ENCODE results near the gene NSUN4. TPM values are rescaled to one million over a fixed set of nuclear protein-coding genes. Genes with fewer than 3 reads are reported as not detected.

Gene NSUN4
- total RNA-seq, 1 donor from 2014 or later = 39.6 TPM

DNA sequence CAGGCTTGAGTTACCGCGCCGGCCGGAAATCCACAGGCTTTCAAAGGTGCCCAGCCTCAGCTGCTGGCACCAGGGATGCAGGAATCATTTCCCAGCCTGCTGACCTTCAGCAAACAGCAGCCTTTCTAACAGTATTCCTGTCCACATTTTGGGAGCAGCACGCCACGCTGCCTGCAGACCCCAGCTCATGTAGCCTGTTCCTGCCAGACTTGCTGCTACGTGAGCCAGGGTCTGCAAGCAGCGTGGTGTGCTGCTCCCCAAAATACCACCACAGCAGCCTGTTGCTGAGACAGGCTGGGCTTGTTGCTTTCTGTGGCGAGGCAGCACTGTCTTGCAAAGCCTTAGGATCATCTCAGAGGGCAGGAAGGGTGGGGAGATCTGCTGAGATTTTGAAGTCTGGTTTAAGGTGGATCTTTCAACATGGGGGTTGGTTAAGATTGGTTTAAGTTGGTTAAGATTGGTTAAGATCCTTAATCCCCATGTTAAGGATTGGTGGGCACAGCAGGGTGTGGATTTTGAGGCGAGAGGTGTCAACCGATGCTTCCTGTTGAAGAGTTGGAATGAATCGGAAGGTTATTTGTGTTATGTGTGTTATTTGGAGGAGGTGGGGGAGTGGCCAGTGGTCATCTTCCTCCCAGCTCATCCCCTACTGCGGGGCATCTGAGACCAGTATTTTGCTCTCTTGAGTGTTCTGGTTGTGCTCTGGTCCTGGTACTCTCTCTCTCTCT, 66.4 kb downstream of the NSUN4 start:
- H3K27me3 Mint-ChIP-seq (ENCODE audit: insufficient read depth) = no peaks in the 10 kb centered on the region

GRCh38 chr1:46407636-46408035, 67.0 kb downstream of the NSUN4 start:
- no peaks in the 10 kb centered on the region for H3K27me3 Mint-ChIP-seq (ENCODE audit: insufficient read depth)
- DNase-seq (ENCODE audit: low spot score) = no peak
- H3K36me3 Mint-ChIP-seq (ENCODE audit: low read depth) = no peaks in the 10 kb centered on the region
- H3K4me1 Mint-ChIP-seq (ENCODE audit: low read depth) = no peaks in the 10 kb centered on the region
- no peak overlapping the region for H3K4me3 Mint-ChIP-seq
- intact Hi-C loops (cut with micrococcal nuclease) = loop anchor here (5.0 kb wide), 1 partner anchor 35 kb away; no protein-coding TSS in a partner anchor
- no peak overlapping the region for H3K27ac Mint-ChIP-seq
- no peaks in the 10 kb centered on the region for H3K9me3 Mint-ChIP-seq

More for the DNA sequence above, 66.4 kb downstream of the NSUN4 start:
- Mint-ChIP-seq H3K4me3 (no peak overlapping the region), H3K36me3 (ENCODE audit: low read depth) (no peaks in the 10 kb centered on the region), H3K27ac (no peak overlapping the region), H3K4me1 (ENCODE audit: low read depth) (no peaks in the 10 kb centered on the region), H3K9me3 (no peaks in the 10 kb centered on the region)
- no peak for DNase-seq (ENCODE audit: low spot score)
- intact Hi-C loops (cut with micrococcal nuclease) = loop anchor here (1.0 to 5.0 kb wide), 2 partner anchors 35 to 121 kb away; no protein-coding TSS in a partner anchor

- Mint-ChIP-seq H3K36me3 (ENCODE audit: low read depth) (no peaks in the 10 kb centered on the region), H3K4me3 (no peak overlapping the region), H3K9me3 (no peaks in the 10 kb centered on the region), H3K27ac (no peak overlapping the region), H3K4me1 (ENCODE audit: low read depth) (no peaks in the 10 kb centered on the region), H3K27me3 (ENCODE audit: insufficient read depth) (no peaks in the 10 kb centered on the region)
- no peak for DNase-seq (ENCODE audit: low spot score)
- intact Hi-C loops (cut with micrococcal nuclease) = loop anchor here (5.0 kb wide), 1 partner anchor 34 kb away; no protein-coding TSS in a partner anchor
These were observed 67.9 kb downstream of the NSUN4 start for GRCh38 chr1:46408356-46409062.

- Mint-ChIP-seq H3K27ac (no peak overlapping the region), H3K4me1 (ENCODE audit: low read depth) (no peaks in the 10 kb centered on the region), H3K27me3 (ENCODE audit: insufficient read depth) (no peaks in the 10 kb centered on the region), H3K36me3 (ENCODE audit: low read depth) (no peaks in the 10 kb centered on the region), H3K9me3 (no peaks in the 10 kb centered on the region), H3K4me3 (no peak overlapping the region)
- DNase-seq (ENCODE audit: low spot score) = no peak
- intact Hi-C loops (cut with micrococcal nuclease) = loop anchor here (5.0 kb wide), 1 partner anchor 33 kb away; no protein-coding TSS in a partner anchor
These were observed 68.4 kb downstream of the NSUN4 start for GRCh38 chr1:46409063-46409372.

- intact Hi-C loops (cut with micrococcal nuclease) = no loop called here
- no peak overlapping the region for H3K27ac Mint-ChIP-seq
- no peaks in the 10 kb centered on the region for H3K9me3 Mint-ChIP-seq
- H3K4me1 Mint-ChIP-seq (ENCODE audit: low read depth) = no peaks in the 10 kb centered on the region
- DNase-seq (ENCODE audit: low spot score) = no peak
- H3K27me3 Mint-ChIP-seq (ENCODE audit: insufficient read depth) = peaks cover 3% of the 10 kb centered on the region
- H3K36me3 Mint-ChIP-seq (ENCODE audit: low read depth) = no peaks in the 10 kb centered on the region
- no peak overlapping the region for H3K4me3 Mint-ChIP-seq
These were observed 69.8 kb downstream of the NSUN4 start for GRCh38 chr1:46410156-46411009.

GRCh38 chr1:46411010-46411405, 70.4 kb downstream of the NSUN4 start:
- intact Hi-C loops (cut with micrococcal nuclease) = no loop called here
- Mint-ChIP-seq H3K27me3 (ENCODE audit: insufficient read depth) (peaks cover 3% of the 10 kb centered on the region), H3K9me3 (no peaks in the 10 kb centered on the region), H3K27ac (no peak overlapping the region), H3K4me1 (ENCODE audit: low read depth) (no peaks in the 10 kb centered on the region), H3K4me3 (no peak overlapping the region), H3K36me3 (ENCODE audit: low read depth) (no peaks in the 10 kb centered on the region)
- DNase-seq (ENCODE audit: low spot score) = no peak

Other genes starting within 250 kb of the NSUN4 start
- 3.6 TPM in 2 replicates for gene PIK3R3, start 208.2 kb upstream of the NSUN4 start, total RNA-seq
- not detected in 2 replicates for gene TSPAN1, start 165.7 kb upstream of the NSUN4 start, total RNA-seq
- gene P3R3URF, start 164.3 kb upstream of the NSUN4 start, total RNA-seq = not detected in 2 replicates
- gene POMGNT1, start 142.4 kb upstream of the NSUN4 start, total RNA-seq = 80.8 and 85.7 TPM in 2 replicates
- gene LURAP1, start 137.5 kb upstream of the NSUN4 start, total RNA-seq = 0.15 TPM in 1 of 2 replicates, not detected in the other
- gene RAD54L, start 93.0 kb upstream of the NSUN4 start, total RNA-seq = 49.7 and 50.2 TPM in 2 replicates
- gene LRRC41, start 37.2 kb upstream of the NSUN4 start, total RNA-seq = 62.1 and 62.6 TPM in 2 replicates
- gene UQCRH, start 37.1 kb upstream of the NSUN4 start, total RNA-seq = 258 and 268 TPM in 2 replicates
- gene FAAH, start 53.5 kb downstream of the NSUN4 start, total RNA-seq = 4.4 and 5.0 TPM in 2 replicates
- not detected in 2 replicates for gene DMBX1, start 149.0 kb downstream of the NSUN4 start, total RNA-seq
- gene KNCN, start 210.8 kb downstream of the NSUN4 start, total RNA-seq = not detected in 2 replicates